Stimulated activated CD4-positive, alpha-beta T cell treated with anti-CD3 and anti-CD28 coated beads, Interleukin-1b, Interleukin-23, amount 100 ng/mL, for 1 hour (primary cell): ENCODE data around the gene FMNL1.
A peak's percentile ranks its signal among the peaks of the same experiment; 100 is the strongest.
"Not testable (repeated sequence)": the region's sequence is repeated elsewhere in the genome, so short reads cannot be mapped to it uniquely, and the experiment has no call there.

Experiments
- DNase-seq, 2 donors: peaks; one replicate each; pipeline ENCODE4 v3.0.0-alpha.2; 2020; ENCODE audit warnings: low read depth in 2 of 2

Gene FMNL1, protein sequence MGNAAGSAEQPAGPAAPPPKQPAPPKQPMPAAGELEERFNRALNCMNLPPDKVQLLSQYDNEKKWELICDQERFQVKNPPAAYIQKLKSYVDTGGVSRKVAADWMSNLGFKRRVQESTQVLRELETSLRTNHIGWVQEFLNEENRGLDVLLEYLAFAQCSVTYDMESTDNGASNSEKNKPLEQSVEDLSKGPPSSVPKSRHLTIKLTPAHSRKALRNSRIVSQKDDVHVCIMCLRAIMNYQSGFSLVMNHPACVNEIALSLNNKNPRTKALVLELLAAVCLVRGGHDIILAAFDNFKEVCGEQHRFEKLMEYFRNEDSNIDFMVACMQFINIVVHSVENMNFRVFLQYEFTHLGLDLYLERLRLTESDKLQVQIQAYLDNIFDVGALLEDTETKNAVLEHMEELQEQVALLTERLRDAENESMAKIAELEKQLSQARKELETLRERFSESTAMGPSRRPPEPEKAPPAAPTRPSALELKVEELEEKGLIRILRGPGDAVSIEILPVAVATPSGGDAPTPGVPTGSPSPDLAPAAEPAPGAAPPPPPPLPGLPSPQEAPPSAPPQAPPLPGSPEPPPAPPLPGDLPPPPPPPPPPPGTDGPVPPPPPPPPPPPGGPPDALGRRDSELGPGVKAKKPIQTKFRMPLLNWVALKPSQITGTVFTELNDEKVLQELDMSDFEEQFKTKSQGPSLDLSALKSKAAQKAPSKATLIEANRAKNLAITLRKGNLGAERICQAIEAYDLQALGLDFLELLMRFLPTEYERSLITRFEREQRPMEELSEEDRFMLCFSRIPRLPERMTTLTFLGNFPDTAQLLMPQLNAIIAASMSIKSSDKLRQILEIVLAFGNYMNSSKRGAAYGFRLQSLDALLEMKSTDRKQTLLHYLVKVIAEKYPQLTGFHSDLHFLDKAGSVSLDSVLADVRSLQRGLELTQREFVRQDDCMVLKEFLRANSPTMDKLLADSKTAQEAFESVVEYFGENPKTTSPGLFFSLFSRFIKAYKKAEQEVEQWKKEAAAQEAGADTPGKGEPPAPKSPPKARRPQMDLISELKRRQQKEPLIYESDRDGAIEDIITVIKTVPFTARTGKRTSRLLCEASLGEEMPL

GRCh38 chr17:45221081-45222013 is at the start of gene FMNL1:
Gene FMNL1 (plus strand): TSS chr17:45221885. CDS start chr17:45222125, 240 bp downstream.
- no peak for DNase-seq

DNA sequence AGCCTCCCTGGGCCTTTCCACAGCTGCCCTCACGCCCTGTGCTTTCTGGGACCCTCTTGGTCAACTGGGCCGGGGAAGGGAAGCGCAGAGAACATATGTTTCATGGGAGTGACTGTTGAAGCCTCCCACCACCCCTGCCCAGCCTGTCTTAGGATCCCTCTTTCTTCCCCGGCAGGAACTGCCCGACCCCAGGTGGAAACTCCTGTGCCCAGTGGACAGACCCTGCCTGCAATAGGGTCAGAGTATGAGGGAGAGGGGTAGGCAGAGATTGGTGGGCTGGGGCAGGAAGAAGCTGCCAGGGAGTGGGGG is 49.5 kb upstream of the FMNL1 start:
- no peak for DNase-seq

DNA sequence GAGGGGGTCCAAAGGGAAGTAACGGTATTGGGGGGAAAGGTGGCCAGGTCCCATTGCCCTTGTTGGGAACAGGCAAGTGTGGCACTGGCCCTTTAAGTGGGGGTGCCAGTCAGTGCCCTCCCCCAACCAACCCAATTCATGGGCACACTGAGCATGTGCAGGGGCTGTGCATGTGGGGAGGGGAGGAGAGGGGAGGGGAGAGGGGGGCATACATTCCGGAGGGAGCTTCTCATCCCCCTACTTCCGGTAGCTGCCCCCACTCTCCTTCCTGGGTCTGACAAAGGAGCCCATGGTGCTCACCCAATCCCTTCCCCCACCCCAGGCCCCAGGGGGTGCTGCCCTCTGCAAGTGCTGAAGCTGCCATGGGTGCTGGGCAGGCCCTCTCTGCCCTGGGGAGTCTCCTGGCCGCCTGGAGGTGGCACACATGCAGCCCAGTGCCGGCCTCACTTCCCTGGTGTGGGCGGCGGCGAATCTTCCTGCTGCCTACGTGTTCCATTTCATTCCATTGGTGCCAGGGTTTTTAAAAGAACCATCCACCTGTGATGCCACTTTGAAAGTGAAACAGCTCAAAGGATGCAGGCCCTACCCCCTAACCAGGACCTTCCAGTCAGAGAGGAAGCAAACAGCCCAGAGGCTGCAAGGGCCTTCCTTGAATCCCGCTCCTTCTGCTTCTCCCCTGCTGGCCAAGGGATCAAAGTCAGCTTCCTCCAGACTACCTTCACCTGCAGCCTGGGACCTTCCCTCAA is 49.0 kb upstream of the FMNL1 start:
- peak in 1 of 2 donors; percentile 21 for DNase-seq

DNA sequence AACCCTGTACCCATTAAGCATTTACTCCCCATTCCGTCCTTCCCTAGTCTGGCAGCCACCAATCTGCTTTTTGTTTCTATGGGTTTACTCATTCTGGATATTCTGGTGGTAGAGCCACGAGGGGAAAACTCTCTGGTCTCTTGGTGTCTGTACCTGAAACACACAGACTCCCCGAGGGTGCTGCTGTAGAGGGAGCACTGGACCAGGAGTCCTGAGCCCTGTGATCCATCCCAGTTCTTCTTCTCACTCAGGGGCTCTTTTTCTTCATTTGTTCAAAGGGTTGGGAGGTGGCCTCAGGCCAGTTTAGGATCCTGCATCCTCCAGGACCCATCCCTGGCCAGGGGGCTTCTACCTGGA is 45.9 kb upstream of the FMNL1 start:
- DNase-seq = no peak

- no peak for DNase-seq
These were observed 44.1 kb upstream of the FMNL1 start for GRCh38 chr17:45177563-45177962.

DNA sequence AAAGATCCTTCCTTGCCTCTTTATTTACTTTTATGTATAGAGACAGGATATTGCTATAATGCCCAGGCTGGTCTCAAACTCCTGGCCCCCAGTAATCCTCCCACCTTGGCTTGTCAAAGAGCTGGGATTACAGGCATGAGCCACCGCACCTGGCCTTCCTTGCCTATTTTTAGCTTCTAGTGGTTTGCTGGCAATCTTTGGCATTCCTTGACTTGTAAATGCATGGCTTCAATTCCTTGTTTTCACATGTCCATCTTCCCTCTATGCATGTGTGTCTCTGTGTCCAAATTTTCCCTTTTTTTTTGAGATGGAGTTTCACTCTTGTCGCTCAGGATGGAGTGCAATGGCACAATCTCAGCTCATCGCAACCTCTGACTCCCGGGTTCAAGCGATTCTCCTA is 37.5 kb upstream of the FMNL1 start:
- DNase-seq = no peak

DNA sequence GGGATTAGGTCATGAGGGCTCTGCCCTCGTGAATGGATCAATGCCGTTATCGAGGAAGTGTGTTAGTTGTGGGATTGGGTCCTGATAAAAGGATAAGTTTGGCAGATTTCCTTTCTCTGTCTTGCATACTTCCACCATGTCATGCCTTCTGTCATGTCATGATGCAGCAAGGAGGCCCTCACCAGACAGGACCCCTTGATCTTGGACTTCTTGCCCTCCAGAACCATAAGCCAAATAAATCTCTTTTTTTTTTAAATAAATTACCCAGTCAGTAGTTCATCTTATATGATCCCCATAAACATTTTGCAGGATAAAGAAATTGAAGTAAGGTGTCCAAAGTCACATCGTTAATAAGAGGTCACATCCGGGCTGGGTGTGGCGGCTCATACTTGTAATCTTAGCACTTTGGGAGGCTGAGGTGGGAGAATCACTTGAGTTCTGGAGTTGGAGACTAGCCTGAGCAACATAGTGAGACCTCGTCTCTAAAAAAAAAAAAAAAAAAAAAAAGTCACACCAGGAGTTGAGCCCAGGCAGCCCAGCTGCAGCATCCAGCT is 34.8 kb upstream of the FMNL1 start:
- DNase-seq = no peak

- DNase-seq = no peak
These were observed 32.7 kb upstream of the FMNL1 start for GRCh38 chr17:45189009-45189408.

GRCh38 chr17:45190503-45191255 is 31.0 kb upstream of the FMNL1 start:
- no peak for DNase-seq

DNA sequence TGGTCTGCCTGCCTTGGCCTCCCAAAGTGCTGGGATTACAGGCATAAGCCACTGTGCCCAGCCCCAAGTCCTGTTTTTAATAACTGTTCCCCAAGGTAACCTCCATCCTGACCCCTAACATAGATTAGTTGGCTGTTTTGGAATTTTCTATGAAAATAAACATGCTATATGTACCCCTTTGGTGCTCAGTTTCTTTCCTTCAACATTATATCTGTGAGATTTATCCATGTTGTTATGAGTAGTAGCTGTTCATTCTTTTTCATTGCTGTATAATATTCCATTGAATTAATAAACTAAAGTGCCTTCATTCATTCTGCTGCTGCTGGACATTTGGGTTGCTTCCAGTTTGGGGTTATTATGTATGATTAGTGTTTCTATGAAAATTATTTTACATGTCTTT is 26.3 kb upstream of the FMNL1 start:
- no peak for DNase-seq

DNA sequence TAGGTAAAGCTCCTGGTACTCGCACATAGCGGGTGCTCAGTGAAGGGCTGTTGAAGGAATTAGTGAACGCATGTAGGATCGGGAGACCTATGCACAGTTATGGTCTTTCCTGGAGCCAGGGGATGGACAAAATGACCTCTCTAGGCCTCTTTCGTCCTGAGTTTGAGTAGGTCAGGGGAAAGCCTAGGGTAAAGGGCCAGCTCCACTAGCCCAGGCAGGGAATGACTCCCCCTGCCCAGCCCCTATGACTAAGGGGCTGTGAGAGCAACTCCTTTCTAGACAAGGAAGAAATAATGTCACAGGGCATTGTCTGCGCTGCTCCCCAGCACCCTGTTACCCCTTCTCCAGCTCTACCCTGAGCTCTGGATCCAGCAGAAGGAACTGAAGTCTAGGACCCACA is 24.6 kb upstream of the FMNL1 start:
- no peak for DNase-seq

GRCh38 chr17:45197555-45198334 is 23.9 kb upstream of the FMNL1 start:
- peak; percentile 68 to 90 for DNase-seq

GRCh38 chr17:45200701-45201100 is 21.0 kb upstream of the FMNL1 start:
- no peak for DNase-seq

DNA sequence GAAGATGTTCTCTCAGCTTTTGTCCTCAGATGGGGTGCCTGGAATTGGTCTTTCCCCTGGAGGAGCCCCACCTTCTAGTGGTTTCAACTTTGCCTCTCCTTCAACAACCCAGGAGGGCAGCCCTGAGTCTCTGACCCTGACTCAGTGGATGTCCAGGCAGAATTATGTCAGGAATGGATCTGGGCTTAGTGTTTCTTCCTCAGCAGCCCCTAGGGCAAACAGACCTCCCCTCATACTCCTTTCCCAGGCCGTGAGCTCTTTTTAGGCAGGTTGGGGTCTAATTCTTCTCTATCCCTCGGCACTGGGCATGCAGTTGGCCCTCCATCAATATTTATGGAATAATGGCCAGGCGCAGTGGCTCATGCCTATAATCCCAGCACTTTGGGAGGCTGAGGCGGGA is 20.2 kb upstream of the FMNL1 start:
- no peak for DNase-seq

GRCh38 chr17:45201880-45202279 is 19.8 kb upstream of the FMNL1 start:
- DNase-seq = not testable (repeated sequence)

DNA sequence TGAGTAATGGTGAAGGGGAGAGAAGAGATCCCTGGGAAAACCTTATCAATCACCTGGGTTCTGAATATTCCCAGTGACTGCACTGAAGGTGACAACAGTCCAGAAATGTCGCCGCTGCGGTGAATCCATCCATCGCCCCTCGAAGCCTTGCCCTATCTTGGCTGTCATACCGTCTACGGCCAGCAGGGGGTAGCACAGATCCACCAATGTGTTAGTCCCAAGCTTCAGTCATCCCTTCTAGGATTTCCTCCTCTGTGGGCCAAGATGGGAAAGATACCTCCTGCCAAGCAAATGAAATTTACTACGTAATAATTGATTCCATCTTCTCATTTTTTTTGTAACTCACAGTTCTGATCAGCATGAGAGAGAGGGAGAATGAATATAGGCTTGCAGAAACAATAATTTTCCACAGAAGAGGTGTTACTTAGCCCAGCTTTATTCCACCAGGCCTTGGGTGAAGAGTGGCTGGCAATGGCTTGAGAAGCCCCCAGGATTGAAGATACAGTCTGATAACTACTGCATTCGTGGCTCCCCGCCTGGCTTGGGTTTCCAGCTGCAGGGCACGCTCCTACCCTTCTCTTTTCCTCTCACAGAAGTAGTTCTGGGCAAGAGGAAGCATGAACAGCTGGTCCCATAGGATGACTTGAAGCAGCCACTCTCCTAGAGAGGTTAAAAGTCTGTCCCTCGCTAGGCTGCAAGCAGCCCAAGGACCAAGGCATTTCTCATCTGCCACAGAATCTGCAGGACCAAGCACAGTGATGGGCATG is 2.6 kb upstream of the FMNL1 start:
- peak; percentile 67 to 93 for DNase-seq

DNA sequence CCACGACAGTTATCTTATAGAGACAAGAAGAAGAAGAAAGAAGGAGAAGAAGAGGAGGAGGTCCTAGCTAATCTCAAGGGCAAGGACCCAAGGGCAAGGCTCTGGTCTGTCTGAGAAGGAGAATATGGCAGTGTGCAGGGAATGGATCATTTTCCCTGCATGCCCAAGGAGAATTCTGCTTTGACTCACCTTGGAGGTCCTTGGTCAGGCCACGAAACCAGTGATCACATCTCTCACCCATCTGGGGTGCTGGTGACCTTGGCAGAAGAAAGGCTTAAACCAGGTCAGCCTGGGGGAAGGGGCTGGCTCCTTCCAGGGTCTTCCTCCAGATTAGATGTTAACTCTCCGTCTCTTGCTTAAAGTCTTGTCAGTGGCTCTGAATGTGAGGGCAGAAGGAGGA is 1.6 kb upstream of the FMNL1 start:
- DNase-seq = no peak

DNA sequence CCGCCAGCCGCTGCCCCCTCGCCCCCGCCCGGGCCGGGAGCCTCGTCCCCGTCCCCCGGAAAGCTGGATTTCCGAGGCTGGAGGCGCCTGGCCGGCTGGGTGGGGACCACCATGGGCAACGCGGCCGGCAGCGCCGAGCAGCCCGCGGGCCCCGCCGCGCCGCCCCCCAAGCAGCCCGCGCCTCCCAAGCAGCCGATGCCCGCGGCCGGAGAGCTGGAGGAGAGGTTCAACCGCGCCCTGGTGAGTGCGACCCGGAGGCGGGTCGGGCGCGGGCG is 266 bp downstream of the FMNL1 start:
- no peak for DNase-seq
